ENCODE data around the gene SNX4.

GRCh38 chr3:125440970-125441369 lies 79.0 kb downstream of the SNX4 start:
- TF ChIP-seq CTCF (conservative IDR thresholded peaks at IDR 0.05; ENCODE audit: low read length), result no peak
- TF ChIP-seq EZH2phosphoT487 (IDR thresholded peaks at IDR 0.05; ENCODE audit: borderline replicate concordance, low read depth, low read length), result no peak

All from OCI-LY7 (cell line).